ENCODE results near the gene INTS15.
"Not testable (repeated sequence)": the region's sequence is repeated elsewhere in the genome, so short reads cannot be mapped to it uniquely, and the experiment has no call there.

Gene INTS15

DNA sequence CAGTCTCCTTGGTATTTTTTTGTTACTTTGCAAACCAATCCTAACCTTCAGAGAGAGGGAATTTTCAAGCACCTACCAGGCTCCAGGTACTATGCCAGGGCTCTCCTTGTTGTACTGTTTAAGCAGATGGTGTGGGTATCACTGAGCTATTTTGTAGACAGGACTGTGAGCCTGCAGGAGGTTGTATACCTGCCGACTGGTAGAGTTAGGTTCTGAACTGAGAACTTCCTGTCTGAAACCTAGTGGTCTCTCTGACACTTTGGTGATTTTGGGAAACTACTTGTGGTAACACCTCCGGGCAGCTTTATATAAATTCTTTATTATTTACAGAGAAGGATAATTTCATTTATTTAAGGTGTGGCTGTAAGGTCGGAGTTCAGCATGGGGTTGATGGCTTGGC, 30.1 kb downstream of the INTS15 start:
- no peak for DNase-seq

GRCh38 chr7:6621195-6622133, 31.6 kb downstream of the INTS15 start:
- DNase-seq = peak; percentile 42

DNA sequence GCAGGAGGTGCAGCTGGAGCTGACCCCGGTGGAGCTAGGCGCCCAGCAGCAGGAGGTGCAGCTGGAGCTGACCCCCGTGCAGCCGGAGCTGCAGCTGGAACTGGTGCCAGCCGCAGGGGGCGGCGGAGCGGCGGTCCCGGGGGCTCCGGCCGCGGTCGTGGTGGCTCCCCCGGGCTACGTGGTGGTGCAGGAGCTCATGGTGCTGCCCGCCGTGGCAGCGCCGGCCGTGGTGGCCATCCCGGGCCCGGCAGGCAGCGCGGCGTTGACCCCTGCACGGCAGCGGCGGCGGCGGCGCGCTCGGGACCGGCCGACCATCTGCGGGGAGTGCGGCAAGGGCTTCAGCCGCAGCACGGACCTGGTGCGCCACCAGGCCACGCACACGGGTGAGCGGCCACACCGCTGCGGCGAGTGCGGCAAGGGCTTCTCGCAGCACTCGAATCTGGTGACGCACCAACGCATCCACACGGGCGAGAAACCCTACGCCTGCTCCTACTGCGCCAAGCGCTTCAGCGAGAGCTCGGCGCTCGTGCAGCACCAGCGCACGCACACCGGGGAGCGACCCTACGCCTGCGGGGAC, 32.4 kb downstream of the INTS15 start:
- DNase-seq = no peak

DNA sequence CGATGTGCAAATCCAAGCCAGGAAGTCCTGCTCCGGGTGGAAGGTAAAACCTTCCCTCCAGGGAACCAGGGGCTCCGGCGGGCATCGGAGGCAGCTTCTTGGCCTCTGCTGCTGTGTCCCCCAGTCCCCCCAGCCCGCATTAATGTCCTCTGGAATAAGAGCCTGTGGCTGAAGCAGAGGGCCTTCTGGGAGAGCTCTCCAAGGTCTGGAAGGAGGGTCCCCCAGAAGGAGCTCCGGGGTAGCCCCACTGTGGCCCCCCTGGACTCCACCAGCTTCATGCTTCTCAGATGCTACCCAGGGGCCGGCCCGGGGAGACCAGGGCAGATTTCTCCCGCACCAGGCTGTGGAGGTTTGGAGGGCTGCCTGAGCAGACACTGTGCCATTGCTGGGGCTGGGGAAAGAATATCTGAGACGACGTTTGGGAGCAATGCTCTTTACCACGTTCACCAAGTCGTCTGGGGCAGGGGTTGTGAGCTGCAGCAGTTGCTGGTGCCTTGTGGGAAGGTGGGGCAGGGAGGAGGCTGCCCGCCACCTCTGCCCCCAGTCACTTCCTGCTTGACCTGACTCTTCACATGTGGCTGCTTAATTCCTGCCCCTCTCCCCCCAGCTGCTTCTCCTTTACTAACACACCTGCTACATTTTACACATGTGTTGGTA, 33.9 kb downstream of the INTS15 start:
- no peak for DNase-seq

DNA sequence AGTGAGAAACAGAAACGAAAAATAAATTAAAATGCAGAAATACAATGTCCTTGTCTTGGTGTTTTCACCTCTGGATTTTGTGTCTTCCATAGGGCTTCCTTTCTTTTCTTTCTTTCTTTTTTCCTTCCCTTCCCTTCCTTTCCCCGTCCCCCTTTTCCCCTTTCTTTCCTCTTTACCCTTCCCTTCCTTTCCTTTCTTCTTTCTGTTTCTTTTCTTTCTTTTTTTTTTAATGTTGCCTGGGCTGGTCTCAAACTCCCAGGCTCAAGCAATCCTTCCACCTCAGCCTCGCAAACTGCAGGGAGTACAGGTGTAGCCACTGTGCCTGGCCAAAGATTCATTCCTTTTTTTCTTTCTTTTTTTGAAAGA, 34.4 kb downstream of the INTS15 start:
- DNase-seq = no peak

DNA sequence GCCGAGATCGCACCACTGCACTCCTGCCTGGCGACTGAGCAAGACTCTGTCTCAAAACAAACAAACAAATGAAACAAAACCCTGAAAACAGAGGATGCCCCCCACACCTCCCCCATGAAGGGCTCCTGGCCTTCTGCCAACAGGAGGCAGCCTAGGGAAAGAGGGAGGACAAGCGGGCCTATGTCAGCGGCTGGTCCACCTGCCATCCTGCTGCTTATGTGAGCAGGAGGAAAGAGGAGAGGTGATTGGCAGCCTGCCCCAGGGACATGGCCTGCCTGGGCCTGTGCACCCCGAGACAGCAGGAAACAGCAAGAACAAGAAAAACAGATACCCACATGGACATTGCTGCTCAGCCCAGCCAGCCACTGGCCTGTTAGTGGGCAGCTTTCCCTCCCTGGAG, 38.2 kb downstream of the INTS15 start:
- peak; percentile 87 for DNase-seq

DNA sequence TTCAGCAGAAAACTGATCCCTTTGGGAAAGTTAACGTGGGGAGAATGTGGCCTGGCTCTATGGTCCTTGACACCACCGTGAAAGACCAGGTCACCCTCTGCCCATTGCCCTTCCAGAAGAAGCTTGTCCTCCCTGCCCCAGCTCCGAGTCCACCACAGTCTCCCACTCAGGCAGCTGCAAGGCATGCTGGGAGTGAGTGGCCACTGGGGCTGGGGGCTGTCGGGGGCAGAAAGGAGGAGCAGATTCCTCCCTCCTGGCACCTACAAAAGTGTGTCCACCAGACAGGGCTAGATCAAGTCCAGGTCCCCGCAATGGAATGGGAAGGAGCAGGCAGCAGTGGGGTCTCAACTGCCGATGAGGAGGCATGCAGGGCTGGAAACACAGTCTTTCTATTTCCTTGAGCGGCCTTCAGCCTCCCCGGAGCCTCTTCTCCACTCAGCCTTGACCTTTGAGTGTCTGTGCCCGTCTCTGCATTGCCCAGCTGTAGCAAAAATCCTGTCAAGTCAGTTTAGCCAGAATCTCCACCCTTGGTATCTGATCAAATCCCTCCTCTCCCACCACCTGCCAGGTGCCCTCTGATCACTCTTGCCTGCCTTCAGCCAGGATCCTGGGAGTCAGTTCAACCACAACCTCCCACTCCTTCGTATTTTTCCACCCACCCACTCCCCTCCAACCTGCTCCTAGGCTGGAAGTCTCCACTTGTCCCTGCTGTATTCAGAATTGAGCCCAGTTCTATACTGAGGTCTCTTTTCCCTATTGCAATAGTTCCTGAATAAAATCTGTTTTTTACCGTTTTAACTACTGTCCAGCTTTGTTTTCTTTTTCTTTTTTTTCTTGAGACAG, 40.4 kb downstream of the INTS15 start:
- DNase-seq = no peak

- DNase-seq = no peak
Measured at GRCh38 chr7:6631605-6632004, 41.8 kb downstream of the INTS15 start.

- no peak for DNase-seq
Measured at GRCh38 chr7:6634021-6634420, 44.2 kb downstream of the INTS15 start.

DNA sequence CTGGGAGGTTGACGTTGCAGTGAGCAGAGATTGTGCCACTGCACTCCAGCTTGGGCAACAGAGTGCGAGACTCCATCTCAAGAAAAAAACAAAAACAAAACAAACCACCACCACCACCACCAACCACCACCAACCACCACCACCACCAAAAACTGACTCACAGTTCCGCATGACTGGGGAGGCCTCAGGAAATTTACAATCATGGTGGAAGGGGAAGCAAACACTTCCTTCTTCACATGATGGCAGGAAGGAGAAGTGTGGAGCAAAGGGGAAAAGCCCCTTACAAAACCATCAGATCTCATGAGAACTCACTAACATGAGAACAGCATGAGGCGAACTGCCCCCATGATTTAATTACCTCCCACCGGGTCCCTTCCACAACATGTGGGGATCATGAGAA, 45.1 kb downstream of the INTS15 start:
- DNase-seq = not testable (repeated sequence)

DNA sequence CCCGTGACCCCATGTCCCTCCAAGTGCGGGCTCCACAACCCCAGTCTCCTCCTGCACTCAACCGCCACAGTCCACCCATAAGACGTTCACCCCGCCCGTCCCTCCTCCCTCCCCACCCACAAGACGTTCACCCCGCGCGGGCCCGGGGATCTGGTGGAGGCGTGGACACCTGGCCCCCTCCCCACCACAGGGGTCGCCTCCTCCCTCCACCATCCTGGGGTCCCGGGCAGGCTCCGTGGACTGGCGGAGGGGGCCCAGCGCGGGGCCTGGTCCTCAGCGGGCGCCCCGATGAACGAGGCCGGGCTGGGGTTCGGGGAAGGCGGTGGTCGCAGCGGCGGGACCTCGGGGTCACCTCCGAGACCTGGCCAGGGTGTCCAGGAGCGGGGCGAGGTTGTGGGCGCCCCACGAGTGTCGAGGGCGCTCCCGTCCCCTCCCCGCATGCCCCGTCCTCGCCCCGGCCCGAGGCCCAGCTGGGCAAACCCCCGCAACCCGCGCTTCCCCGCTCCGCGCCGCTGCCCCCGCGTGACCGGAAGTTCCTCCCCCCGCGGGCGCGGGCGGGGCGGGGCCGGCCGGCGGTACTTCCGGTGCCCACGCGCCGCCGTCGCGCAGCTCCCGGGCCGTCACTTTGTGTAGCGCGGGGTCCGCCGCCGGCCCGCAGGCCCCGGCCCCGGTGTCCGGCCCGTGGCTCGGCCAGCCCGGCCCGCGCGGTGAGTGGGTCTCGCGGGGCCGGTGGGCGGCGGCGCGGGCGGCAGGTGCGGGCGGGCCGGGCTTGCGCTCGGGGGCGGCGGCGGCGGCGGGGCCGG, 47.1 kb downstream of the INTS15 start, which contains the start of gene ZNF316:
Gene ZNF316 (plus strand): TSS at position 578 of the 803 bp plus-strand sequence. CDS start 5,092 bp downstream, outside the sequence.
- peak; percentile 9 for DNase-seq

- DNase-seq = no peak
Measured at GRCh38 chr7:6637544-6638229, 47.9 kb downstream of the INTS15 start.

- no peak for DNase-seq
Measured at GRCh38 chr7:6639032-6639431, 49.2 kb downstream of the INTS15 start.

DNA sequence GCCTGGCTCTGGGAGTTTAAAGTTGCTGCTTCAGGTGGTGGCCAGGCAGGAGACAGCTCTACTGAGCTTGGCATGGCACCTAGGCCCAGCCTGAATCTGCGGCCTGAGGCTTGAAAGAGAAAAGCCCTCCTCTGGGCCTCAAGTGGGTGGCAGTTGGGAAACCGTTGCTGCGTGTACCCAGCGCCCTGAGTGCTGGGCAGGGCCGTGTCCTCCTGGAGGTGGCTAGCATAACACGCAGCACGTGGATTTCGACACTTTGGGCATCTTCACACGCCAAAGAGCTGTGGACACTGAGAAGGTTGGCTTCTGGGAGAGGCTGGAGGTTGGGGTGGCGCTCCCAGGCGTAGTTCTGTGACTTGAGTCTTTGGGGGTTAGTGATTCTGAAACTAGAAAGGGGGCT, 49.8 kb downstream of the INTS15 start:
- DNase-seq = no peak

DNA sequence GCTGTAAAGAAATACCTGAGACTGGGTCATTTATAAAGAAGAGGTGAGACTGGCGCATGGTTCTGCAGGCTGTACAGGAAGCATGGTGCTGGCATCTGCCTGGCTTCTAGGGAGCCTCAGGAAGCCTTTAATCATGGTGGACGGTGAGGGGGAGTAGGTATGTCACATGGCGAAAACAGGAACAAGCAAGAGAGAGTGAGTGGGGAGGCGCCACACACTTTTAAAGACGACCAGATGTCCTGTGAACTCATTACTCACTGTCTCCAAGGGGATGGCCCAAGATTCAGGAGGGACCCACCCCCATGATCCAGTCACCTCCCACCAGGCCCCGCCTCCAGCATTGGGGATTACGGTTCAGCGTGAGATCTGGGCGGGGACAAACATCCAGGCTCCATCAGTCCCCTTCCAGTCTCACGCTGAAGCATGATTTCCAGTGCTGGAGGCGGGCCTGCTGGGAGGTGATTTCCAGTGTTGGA, 50.5 kb downstream of the INTS15 start:
- DNase-seq = no peak

- DNase-seq = no peak
Measured at GRCh38 chr7:6641305-6642035, 51.6 kb downstream of the INTS15 start.

- DNase-seq = no peak
Measured at GRCh38 chr7:6642239-6642839, 52.5 kb downstream of the INTS15 start.

DNA sequence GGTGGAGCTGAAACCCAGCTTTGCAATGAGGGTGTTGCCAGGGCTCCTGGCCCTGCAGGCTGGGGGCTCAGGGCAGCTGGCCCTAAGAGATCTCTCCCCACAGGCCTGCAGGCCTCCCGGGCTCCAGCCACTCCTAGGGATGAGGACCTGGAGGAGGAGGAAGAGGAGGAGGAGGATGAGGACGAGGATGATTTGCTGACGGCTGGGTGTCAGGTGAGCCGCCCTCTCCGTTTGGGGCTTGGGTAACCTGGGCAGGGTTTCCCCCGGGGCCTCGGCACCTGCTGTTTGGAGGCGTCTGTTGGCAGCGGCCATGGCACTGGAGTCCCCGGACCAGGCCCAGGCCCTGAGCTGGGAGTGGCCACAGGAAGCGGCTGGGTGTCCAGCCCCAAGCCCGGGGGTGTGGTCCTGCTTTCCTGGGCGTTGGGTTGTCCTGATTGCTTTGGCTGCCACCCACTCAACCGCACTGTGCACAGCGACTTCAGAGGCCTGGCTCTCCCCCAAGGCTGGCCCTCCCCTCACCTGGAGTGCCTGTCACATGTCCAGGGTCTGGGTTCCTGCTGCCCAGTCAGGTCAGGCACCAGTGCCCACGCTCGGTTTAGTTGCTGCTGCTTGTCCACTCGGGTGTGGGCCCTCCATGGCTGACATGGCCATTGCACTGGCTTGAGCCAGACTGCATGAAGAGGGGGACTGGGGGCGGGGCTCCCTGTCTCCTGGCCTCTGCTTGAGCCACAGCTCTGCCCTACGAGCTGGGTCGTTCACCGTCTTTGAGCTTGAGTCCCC, 53.2 kb downstream of the INTS15 start:
- DNase-seq = no peak

GRCh38 chr7:6643915-6644625, 54.2 kb downstream of the INTS15 start:
- no peak for DNase-seq
